ENCODE results near the gene ZBTB3. TPM values are rescaled to one million over a fixed set of nuclear protein-coding genes. Genes with fewer than 3 reads are reported as not detected.

The ZBTB3 gene
- total and polyA plus RNA-seq, 9 of the 15 experiments (the other 6 are each of a cell fraction or from before 2014, with no cell fraction given), result 1.9 to 10.0 (median 4.9) TPM

- DNase-seq (ENCODE audit: extremely low read depth in 1 of 4, low spot score in 3 of 4), result peak; percentile 97 to 99 (median 98)
- Histone ChIP-seq H3K36me3 (ENCODE audit: control insufficient read depth, insufficient read depth, low read length) (peaks cover 37% of the 10 kb centered on the region), H3K9me3 (replicated peaks; ENCODE audit: control insufficient read depth, insufficient read depth, low read depth, low read length) (no peaks in the 10 kb centered on the region), H3K4me3 (peak within 1 kb of the TSS; percentile 48), H3K9me1 (ENCODE audit: control insufficient read depth, insufficient read depth, low read length) (no peaks in the 10 kb centered on the region), H2AFZ (ENCODE audit: low read depth, low read length) (peak within 1 kb of the TSS; percentile 91), H3K27me3 (ENCODE audit: control insufficient read depth in 2 of 2, insufficient read depth in 2 of 2, low read length in 2 of 2) (no peaks in the 10 kb centered on the region), H4K20me1 (replicated peaks; ENCODE audit: control insufficient read depth, insufficient read depth, low read length) (no peaks in the 10 kb centered on the region), H3K9ac (ENCODE audit: insufficient read depth in 1 of 2, low read depth in 2 of 2, low read length in 2 of 2) (peak within 1 kb of the TSS; percentile 69 to 95), H3K27ac (ENCODE audit: extremely low read depth, low read depth, low read length) (peak within 1 kb of the TSS; percentile 88), H3K79me2 (ENCODE audit: control insufficient read depth, insufficient read depth, low read length) (peaks cover 28% of the 10 kb centered on the region), H3K4me1 (replicated peaks in 1 of 2; ENCODE audit: control insufficient read depth in 2 of 2, insufficient read depth in 2 of 2, low read length in 2 of 2) (peaks cover 9 to 24% of the 10 kb centered on the region in 2 experiments), H3K4me2 (ENCODE audit: insufficient read depth, low read length) (peak within 1 kb of the TSS; percentile 86)
- BruUV-seq (replicated peaks), result TSS peak; percentile 52
- ChIA-PET CTCF (ENCODE audit: low intra/inter-chr PET ratio) (no interaction called here), POLR2A (interaction anchor here (0.7 to 3.3 kb wide), 12 partner anchors 9 to 170 kb away, joined by 3 to 16 read pairs (median 6); partner anchors contain the start of genes C11orf98, CSKMT, HNRNPUL2 and MTA2)
- in situ Hi-C loops (cut with MboI) (no loop called here), intact Hi-C loops (cut with micrococcal nuclease) (no loop called here)
- peak; percentile 95 for ATAC-seq
- WGBS (ENCODE audit: insufficient coverage, low coverage, missing lambda C conversion rate), result under 1% methylated on average over 44 of the region's 60 CpGs
- FAIRE-seq, result peak; percentile 92
- TF ChIP-seq SREBF1 (IDR thresholded peaks at IDR 0.05; ENCODE audit: borderline replicate concordance, low read depth, low read length) (no peak), FOSL1 (tag; conservative IDR thresholded peaks at IDR 0.05) (peak; percentile 42), RBM17 (IDR thresholded peaks at IDR 0.05; ENCODE audit: borderline replicate concordance, low read depth, low read length) (no peak), HNRNPK (IDR thresholded peaks at IDR 0.05; ENCODE audit: low read depth, low read length, poor library complexity, severe bottlenecking) (no peak), STAT5A (IDR thresholded peaks at IDR 0.05; ENCODE audit: borderline replicate concordance, low read length) (no peak), ZNF445 (CRISPR knock-in tag; IDR thresholded peaks at IDR 0.05; ENCODE audit: low read depth) (no peak), ASH1L (IDR thresholded peaks at IDR 0.05; ENCODE audit: borderline replicate concordance, low read depth, partially characterized antibody) (peak; percentile 46), RERE (CRISPR knock-in tag; IDR thresholded peaks at IDR 0.05; ENCODE audit: borderline replicate concordance) (no peak), HEY1 (CRISPR knock-in tag; IDR thresholded peaks at IDR 0.05; ENCODE audit: borderline replicate concordance) (no peak), ZNF24 (IDR thresholded peaks at IDR 0.05) (no peak), CREB1 (IDR thresholded peaks at IDR 0.05) (0 out of 2 replicates have a peak, but pooled peaks have one; percentile 34), CREB1 (CRISPR knock-in tag; IDR thresholded peaks at IDR 0.05) (no peak; the same call in 1 of the 2 replicates), BDP1 (IDR thresholded peaks at IDR 0.05; ENCODE audit: insufficient read depth, insufficient read length) (no peak), ZFP36 (IDR thresholded peaks at IDR 0.05; ENCODE audit: low read depth, low read length, partially characterized antibody) (no peak), GATA2 (CRISPR knock-in tag; IDR thresholded peaks at IDR 0.05) (no peak), GATAD2A (IDR thresholded peaks at IDR 0.05) (peak; percentile 87; the same call in 1 of the 2 replicates), NFE2L1 (tag; IDR thresholded peaks at IDR 0.05; ENCODE audit: borderline replicate concordance, low read depth) (no peak)
Measured at GRCh38 chr11:62771144-62772021, 17.4 kb upstream of the ZBTB3 start, which contains the start of gene TAF6L. Gene TAF6L, plus strand, starts transcription at chr11:62771396. Its CDS starts 4,388 bp downstream, at chr11:62775784.

All from K562 (cell line).